HG03439 (cell line): ENCODE results near the gene NME5.

ENCODE experiments used
- ATAC-seq: cut with Tn5 transposase; IDR thresholded peaks from one replicate; pipeline ENCODE4 v1.9.1; 2021; ENCODE audit warnings: mild to moderate bottlenecking, moderate library complexity; ENCODE audit not compliant: unreplicated experiment

The NME5 gene

DNA sequence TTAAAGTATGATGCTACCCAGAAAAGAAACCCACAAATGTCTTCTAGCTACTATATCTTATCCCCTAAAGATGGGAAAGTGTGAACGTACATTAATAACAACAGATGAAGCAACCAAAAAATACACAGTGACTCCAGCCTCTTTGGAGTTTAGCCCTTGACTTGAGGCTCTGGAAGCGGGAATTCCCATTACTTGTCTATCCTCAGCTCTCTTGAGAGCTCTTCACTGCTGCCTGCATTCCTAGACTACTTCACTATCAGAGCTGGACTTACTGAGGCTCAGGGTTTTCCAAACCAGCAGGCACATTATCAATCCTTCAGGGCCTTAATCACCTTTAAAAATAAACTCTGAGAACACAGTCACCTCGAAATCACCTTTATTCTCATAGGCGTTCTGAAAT is 1.0 kb upstream of the NME5 start:
- ATAC-seq: no peak

- no peak for ATAC-seq
Measured at GRCh38 chr5:138139781-138140090, 508 bp upstream of the NME5 start.

- no peak for ATAC-seq
Measured at GRCh38 chr5:138132543-138132942, 6.7 kb downstream of the NME5 start.

- ATAC-seq: no peak
Measured at GRCh38 chr5:138129347-138129746, 9.9 kb downstream of the NME5 start.

- ATAC-seq: no peak
Measured at GRCh38 chr5:138128334-138128733, 10.9 kb downstream of the NME5 start.

- no peak for ATAC-seq
Measured at GRCh38 chr5:138115254-138115653, 24.0 kb downstream of the NME5 start.

GRCh38 chr5:138111937-138112336 is 27.3 kb downstream of the NME5 start:
- ATAC-seq: no peak

- no peak for ATAC-seq
Measured at GRCh38 chr5:138111181-138111580, 28.0 kb downstream of the NME5 start.

DNA sequence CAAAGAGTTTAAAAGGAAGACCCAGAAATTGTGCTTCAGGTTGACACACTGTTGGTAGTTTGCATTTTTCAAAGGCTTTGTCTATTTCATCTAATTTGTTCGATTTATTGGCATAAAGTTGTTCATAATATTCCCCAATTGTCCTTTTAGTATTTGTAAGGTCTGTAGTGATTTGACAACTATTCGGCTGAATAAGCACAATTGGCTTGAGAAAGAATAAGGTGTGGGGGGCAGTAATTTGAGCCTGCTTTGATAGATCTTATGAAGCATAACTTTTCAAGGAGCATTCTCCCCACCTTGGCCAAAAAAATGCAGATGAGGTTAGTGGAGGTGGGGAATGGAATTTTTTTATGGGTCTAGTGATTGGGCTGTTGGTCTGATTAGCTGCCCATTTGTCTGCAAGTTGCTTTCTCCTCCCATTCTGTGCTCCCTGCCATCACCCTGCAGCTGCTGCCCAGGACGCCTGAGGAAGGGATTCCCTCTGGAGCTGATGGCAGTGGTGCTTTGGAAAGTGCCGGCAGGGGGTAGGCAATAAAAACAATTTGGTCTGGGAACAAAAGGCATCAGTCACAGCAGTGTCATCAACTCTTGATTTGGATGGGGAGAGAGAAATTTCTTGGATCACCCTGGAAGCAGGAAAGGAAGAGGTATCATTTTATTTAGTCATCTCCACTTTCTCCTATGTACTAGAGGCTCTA is 28.8 kb downstream of the NME5 start:
- ATAC-seq: no peak

DNA sequence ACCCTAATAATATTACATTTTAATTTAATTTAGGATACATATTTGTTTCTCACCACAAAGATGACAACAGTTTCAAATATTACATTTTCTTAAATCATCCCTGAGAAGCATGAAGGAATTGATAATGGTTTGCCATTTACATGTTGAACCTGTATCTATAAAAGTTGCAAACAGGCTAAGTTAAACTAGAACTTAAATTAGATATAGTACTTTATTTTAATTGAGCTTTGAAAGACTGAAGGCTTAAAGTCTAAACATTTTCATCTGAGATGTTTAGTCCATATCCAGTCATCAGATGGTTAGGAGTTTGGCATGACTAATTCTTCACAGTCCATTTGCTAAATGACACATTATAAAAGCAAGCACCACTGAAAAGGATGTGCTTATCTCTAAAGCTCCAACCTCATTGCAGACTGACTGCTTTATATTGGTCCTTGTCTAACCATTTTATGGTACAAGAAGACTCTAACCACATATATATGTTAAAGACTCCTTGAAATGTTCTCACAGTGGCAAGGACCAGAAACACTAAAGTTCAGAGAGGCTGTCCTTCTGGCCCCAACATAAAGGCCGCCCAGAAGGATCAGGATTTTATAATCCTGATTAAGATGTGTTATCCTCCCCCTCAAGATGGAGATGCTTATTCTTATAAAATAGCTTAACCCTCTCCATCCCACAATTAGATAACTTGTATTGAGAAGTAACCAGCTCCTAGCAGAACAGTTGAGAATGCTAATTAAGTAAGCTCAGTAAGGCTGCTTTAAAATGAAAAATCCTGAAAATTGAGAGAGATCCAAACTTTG is 29.6 kb downstream of the NME5 start:
- ATAC-seq: no peak

- no peak for ATAC-seq
Measured at GRCh38 chr5:138107213-138107612, 32.0 kb downstream of the NME5 start.

GRCh38 chr5:138105709-138106108 is 33.5 kb downstream of the NME5 start:
- no peak for ATAC-seq

GRCh38 chr5:138103319-138103637 is 36.0 kb downstream of the NME5 start:
- no peak for ATAC-seq

DNA sequence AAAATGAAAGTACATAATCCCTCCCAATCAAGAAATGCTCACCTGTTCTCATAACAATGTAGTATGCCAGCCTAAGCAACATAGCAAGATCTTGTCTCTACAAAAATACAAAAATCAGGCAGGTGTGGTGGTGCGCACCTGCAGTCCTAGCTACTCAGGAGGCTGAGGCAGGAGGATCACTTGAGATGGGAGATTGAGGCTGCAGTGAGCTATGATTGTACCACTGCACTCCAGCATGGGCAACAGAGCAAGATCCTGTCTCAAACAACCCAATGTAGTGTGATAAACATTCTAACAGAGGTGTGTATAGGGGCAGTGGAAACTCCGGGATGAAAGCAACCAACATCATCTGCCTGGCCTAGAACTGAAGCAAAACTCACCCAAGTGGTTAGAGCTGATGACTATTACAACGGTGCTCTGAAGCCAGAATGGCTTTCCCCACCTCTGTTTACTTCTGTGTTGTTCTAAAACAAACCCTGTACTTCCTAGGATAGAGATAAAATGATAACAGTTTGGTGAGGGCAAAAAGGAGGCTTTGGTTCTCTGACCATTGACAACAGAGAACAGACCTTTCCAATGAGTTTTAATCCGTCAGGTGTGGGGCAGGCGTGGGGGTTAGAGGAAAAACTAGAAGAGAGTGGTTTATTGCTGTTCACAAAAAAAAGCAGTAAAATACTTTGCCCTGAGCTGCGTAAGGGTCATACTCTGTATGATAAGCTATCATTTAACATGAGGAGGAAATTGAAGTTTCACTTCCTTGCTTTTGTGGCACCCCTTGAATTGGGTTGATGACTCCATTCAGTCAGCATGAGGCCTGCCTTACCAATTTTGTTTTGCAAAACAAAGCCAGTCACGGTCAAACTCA is 36.5 kb downstream of the NME5 start:
- ATAC-seq: no peak

GRCh38 chr5:138096997-138097828 is 42.0 kb downstream of the NME5 start:
- no peak for ATAC-seq

DNA sequence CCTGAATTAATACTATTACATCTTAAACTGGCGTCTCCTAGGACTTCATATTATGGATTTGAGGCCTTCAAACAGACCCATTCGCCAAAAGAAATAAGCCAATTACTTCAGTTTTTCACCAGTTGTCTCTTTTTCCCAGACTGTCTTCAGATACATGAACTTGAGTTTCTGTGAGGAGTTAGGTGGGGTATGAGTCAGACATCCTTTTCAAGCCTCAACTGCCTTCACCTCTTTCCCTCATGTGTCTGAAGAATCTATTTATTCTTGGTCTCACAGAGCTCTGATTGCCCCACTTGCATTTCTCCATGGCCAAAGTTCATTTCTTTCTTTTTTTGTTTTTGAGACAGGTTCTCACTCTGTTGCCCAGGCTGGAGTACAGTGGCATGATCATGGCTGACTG is 42.9 kb downstream of the NME5 start:
- no peak for ATAC-seq

- ATAC-seq: no peak
Measured at GRCh38 chr5:138095100-138095907, 43.9 kb downstream of the NME5 start.

DNA sequence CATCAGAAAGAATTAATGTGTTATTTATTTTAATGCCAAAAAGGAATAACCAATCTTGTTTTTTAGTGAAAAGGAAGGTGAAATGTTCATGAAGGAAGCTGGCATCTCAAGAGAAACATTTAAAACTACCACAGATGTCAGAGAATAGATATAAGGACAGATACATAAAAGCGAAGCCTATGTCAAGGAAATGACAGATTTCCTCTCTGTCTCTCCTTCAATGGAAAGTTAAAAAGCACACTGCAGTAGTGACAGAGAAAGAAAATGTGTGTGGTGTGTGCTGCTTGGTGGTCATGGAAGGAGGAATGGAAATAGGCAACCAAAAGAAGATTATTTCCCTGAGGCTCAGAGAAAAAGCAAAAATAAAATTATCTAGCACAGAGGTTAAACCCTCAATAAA is 46.2 kb downstream of the NME5 start:
- ATAC-seq: no peak

DNA sequence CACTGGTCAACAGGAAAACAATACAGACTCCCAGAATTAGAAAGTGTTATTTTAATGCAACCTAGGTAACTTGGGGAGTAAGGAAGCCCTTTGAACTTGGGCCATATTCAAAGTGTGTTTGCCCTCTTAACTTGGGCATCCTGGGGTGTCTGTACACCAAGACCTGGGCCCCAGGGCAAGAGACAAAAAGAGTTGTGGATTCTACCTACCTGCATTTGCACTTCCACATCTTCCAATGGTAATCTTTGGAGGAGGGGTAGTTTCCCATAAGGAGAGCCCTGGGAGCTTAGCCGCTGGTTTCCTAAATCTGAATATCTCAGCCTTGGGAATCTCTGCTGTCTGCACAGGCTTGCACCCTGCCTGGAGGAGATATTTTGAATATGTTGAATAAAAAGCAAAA is 46.9 kb downstream of the NME5 start:
- no peak for ATAC-seq

DNA sequence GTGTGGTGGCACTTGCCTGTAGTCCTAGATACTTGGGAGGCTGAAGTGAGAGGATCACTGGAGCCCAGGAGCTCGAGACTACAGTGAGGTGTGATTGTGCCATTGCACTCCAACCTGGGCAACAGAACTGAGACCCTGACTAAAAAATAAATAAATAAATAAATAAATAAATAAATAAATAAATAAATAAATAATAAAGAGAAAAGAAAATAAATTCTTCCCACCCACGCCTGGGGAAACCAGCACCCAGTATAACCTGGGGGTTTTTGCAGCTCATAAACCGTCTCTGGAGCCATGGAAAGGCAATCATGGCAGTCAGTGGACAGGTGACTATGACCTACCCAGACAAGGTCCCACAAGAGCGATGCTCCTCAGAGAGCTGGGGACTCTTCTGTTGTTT is 47.5 kb downstream of the NME5 start:
- ATAC-seq: no peak
